OCI-LY7 (cell line): ENCODE results near the gene HTR3B. TPM values are rescaled to one million over a fixed set of nuclear protein-coding genes. Genes with fewer than 3 reads are reported as not detected.
"Not testable (repeated sequence)": the region's sequence is repeated elsewhere in the genome, so short reads cannot be mapped to it uniquely, and the experiment has no call there.

Experiments
- BruUV-seq: library from RNA; stranded (reverse); fragments of 400-500 nt; replicated peaks from 2 replicates; lab custom pipeline; 2021; lab: Mats Ljungman, UMichigan
- CTCF ChIA-PET: fragments of 300-600 bp; sonication (Branson Sonifier 250); formaldehyde crosslinking; loops from one replicate; lab custom pipeline; 2022; ENCODE audit warnings: antibody characterized with exemption; ENCODE audit not compliant: unreplicated experiment; lab: Charles Lee
- POLR2A ChIA-PET: fragments of 300-600 bp; sonication (Branson Sonifier 250); formaldehyde crosslinking; loops from one replicate; lab custom pipeline; 2022; ENCODE audit warnings: antibody characterized with exemption; lab: Charles Lee
- DNase-seq: peaks from one replicate; pipeline ENCODE4 v3.0.0-alpha.2; 2015; ENCODE audit warnings: low spot score
- H2AFZ ChIP-seq: fragments of 200-600 bp; sonication (generic), shearing (Covaris generic); 2 replicates; pipeline ENCODE4 v1.6.1; 2014; ENCODE audit warnings: mild to moderate bottlenecking, antibody characterized with exemption, low read length, moderate library complexity
- H3K27ac ChIP-seq: fragments of 200-600 bp; sonication (generic); 2 replicates; pipeline ENCODE4 v1.5.1; 2014; ENCODE audit warnings: mixed run types, low read depth, mild to moderate bottlenecking, moderate library complexity, low read length, inconsistent platforms; ENCODE audit not compliant: poor library complexity, severe bottlenecking
- H3K36me3 ChIP-seq: fragments of 200-600 bp; sonication (generic); 2 replicates; pipeline ENCODE4 v1.6.1; 2014; ENCODE audit warnings: mild to moderate bottlenecking, antibody characterized with exemption, low read length, moderate library complexity, mixed read lengths; ENCODE audit not compliant: insufficient read depth
- H3K4me1 ChIP-seq: fragments of 200-600 bp; sonication (generic); 2 replicates; pipeline ENCODE4 v1.5.1; 2014; ENCODE audit warnings: mild to moderate bottlenecking, low read length; ENCODE audit not compliant: insufficient read depth, poor library complexity, severe bottlenecking
- H3K4me2 ChIP-seq: fragments of 200-600 bp; sonication (generic); 2 replicates; pipeline ENCODE4 v1.6.1; 2014; ENCODE audit warnings: mild to moderate bottlenecking, low read length
- H3K4me3 ChIP-seq: fragments of 200-600 bp; sonication (generic); 2 replicates; pipeline ENCODE4 v1.5.1; 2014; ENCODE audit warnings: mild to moderate bottlenecking, low read depth, low read length; ENCODE audit not compliant: poor library complexity, severe bottlenecking
- H3K79me2 ChIP-seq: fragments of 200-600 bp; sonication (generic); 2 replicates; pipeline ENCODE4 v1.6.1; 2016; ENCODE audit warnings: low read depth, mild to moderate bottlenecking, low read length, moderate library complexity, mixed read lengths; ENCODE audit not compliant: insufficient read depth
- H3K9me2 ChIP-seq: fragments of 200-600 bp; sonication (generic); 2 replicates; pipeline ENCODE4 v1.6.1; 2016; ENCODE audit warnings: mild to moderate bottlenecking, low read length, mixed read lengths; ENCODE audit not compliant: insufficient read depth
- H3K9me3 ChIP-seq: fragments of 200-600 bp; sonication (generic); 2 replicates; pipeline ENCODE4 v1.6.1; 2014; ENCODE audit warnings: mild to moderate bottlenecking, mixed run types, low read length, mixed read lengths
- H4K20me1 ChIP-seq: fragments of 200-600 bp; sonication (generic); 2 replicates; pipeline ENCODE4 v1.6.1; 2014; ENCODE audit warnings: mild to moderate bottlenecking, antibody characterized with exemption, low read length, moderate library complexity, mixed read lengths; ENCODE audit not compliant: insufficient read depth
- CTCF ChIP-seq: fragments of 200-600 bp; sonication (generic); conservative IDR thresholded peaks from 2 replicates; pipeline ENCODE4 v1.5.1; 2014; ENCODE audit warnings: mild to moderate bottlenecking, antibody characterized with exemption, low read length, moderate library complexity, mixed read lengths
- EZH2phosphoT487 ChIP-seq: fragments of 200-600 bp; sonication (generic); IDR thresholded peaks from 2 replicates; pipeline ENCODE4 v1.6.1; 2018; ENCODE audit warnings: low read depth, borderline replicate concordance, mild to moderate bottlenecking, mixed run types, antibody characterized with exemption, low read length, moderate library complexity, mixed read lengths
- intact Hi-C: fragments of 100-400 bp; cut with micrococcal nuclease; formaldehyde crosslinking; loops from one replicate; pipeline ENCODE4 v1.10.0; 2022; ENCODE audit not compliant: unreplicated experiment
- total RNA-seq, 2 experiments: library from RNA; depleted of rRNA in 1 of 2; stranded (reverse); fragments of >200 nt in 1 of 2; shearing (Covaris generic) in 1 of 2; gene quantifications; 2 replicates each; pipeline ENCODE4 v1.2.3, GENCODE V29; 2014 to 2022

HTR3B gene
- total RNA-seq, 2 experiments from 2014 or later: not detected

GRCh38 chr11:113907681-113908080 is 3.1 kb downstream of the HTR3B start:
- POLR2A ChIA-PET: interaction anchor here (0.6 to 0.8 kb wide), 2 partner anchors 12 to 17 kb away, joined by 4 to 5 read pairs; no protein-coding TSS in a partner anchor
- no peak for DNase-seq

GRCh38 chr11:113908098-113908497 is 3.5 kb downstream of the HTR3B start:
- no peak for TF ChIP-seq CTCF
- TF ChIP-seq EZH2phosphoT487: no peak
- Histone ChIP-seq H3K4me3 (no peak overlapping the region), H3K9me3 (no peaks in the 10 kb centered on the region), H4K20me1 (no peaks in the 10 kb centered on the region), H3K79me2 (no peaks in the 10 kb centered on the region), H3K4me2 (no peak overlapping the region), H3K27ac (no peak overlapping the region), H3K36me3 (no peaks in the 10 kb centered on the region), H3K4me1 (no peaks in the 10 kb centered on the region), H3K9me2 (no peaks in the 10 kb centered on the region), H2AFZ (no peak overlapping the region)
- DNase-seq: no peak
- POLR2A ChIA-PET: interaction anchor here (0.8 kb wide), 1 partner anchor 12 kb away, joined by 4 read pairs; no protein-coding TSS in a partner anchor
- BruUV-seq: no TSS peak
- CTCF ChIA-PET: no interaction called here
- intact Hi-C loops: no loop called here

More at GRCh38 chr11:113907681-113908080, 3.1 kb downstream of the HTR3B start:
- TF ChIP-seq EZH2phosphoT487 (no peak), CTCF (no peak)
- Histone ChIP-seq H4K20me1 (no peaks in the 10 kb centered on the region), H3K9me2 (no peaks in the 10 kb centered on the region), H3K79me2 (no peaks in the 10 kb centered on the region), H3K36me3 (no peaks in the 10 kb centered on the region), H3K4me3 (no peak overlapping the region), H3K27ac (no peak overlapping the region), H3K4me1 (no peaks in the 10 kb centered on the region), H3K4me2 (no peak overlapping the region), H2AFZ (no peak overlapping the region), H3K9me3 (no peaks in the 10 kb centered on the region)
- BruUV-seq: no TSS peak
- intact Hi-C loops: no loop called here
- CTCF ChIA-PET: no interaction called here

GRCh38 chr11:113911491-113911890 is 6.9 kb downstream of the HTR3B start:
- H3K9me3 ChIP-seq, DNase-seq, H3K27ac ChIP-seq, H3K36me3 ChIP-seq, H3K4me1 ChIP-seq, H3K4me3 ChIP-seq, H3K4me2 ChIP-seq, H3K79me2 ChIP-seq, intact Hi-C loops, BruUV-seq, CTCF ChIA-PET, POLR2A ChIA-PET, H4K20me1 ChIP-seq, H2AFZ ChIP-seq, H3K9me2 ChIP-seq: not testable (repeated sequence)
